DMS114 treated with DMSO at 0.1 percent for 48 hours (cell line): Measurements from ENCODE around the gene KASH5.
A peak's percentile ranks its signal among the peaks of the same experiment; 100 is the strongest.
"Not testable (repeated sequence)": the region's sequence is repeated elsewhere in the genome, so short reads cannot be mapped to it uniquely, and the experiment has no call there.

Source experiments
- DNase-seq: peaks from one replicate; lab custom pipeline; 2025; ENCODE audit not compliant: unreplicated experiment; lab: John Stamatoyannopoulos, UW

KASH5 gene

GRCh38 chr19:49434907-49435583 is 47.0 kb downstream of the KASH5 start:
- no peak for DNase-seq

- no peak for DNase-seq
Observed at GRCh38 chr19:49435670-49436069, 47.6 kb downstream of the KASH5 start.

GRCh38 chr19:49436381-49437017 is 48.5 kb downstream of the KASH5 start:
- DNase-seq: no peak

GRCh38 chr19:49437231-49437630 is 49.2 kb downstream of the KASH5 start:
- no peak for DNase-seq

GRCh38 chr19:49438261-49438660 is 50.2 kb downstream of the KASH5 start:
- DNase-seq: no peak

- DNase-seq: no peak
Observed at GRCh38 chr19:49439836-49440235, 51.8 kb downstream of the KASH5 start.

- no peak for DNase-seq
Observed at GRCh38 chr19:49440439-49441209, 52.6 kb downstream of the KASH5 start.

GRCh38 chr19:49441210-49441959 is 53.3 kb downstream of the KASH5 start, which contains the start of gene SLC17A7:
SLC17A7 (minus strand) TSS chr19:49441527; CDS start chr19:49441379, 148 bp downstream.
- no peak for DNase-seq

GRCh38 chr19:49441960-49442350 is 53.9 kb downstream of the KASH5 start:
- no peak for DNase-seq

GRCh38 chr19:49442354-49442753 is 54.3 kb downstream of the KASH5 start:
- DNase-seq: no peak

- DNase-seq: peak; percentile 49
Observed at GRCh38 chr19:49442771-49443365, 54.8 kb downstream of the KASH5 start.

GRCh38 chr19:49443366-49444099 is 55.5 kb downstream of the KASH5 start:
- DNase-seq: peak; percentile 79

GRCh38 chr19:49444100-49444700 is 56.2 kb downstream of the KASH5 start:
- DNase-seq: not testable (repeated sequence)

GRCh38 chr19:49445997-49446396 is 57.9 kb downstream of the KASH5 start:
- no peak for DNase-seq

GRCh38 chr19:49447485-49448431 is 59.7 kb downstream of the KASH5 start:
- peak; percentile 18 for DNase-seq

GRCh38 chr19:49448432-49448786 is 60.4 kb downstream of the KASH5 start:
- DNase-seq: no peak

GRCh38 chr19:49450405-49450804 is 62.4 kb downstream of the KASH5 start:
- no peak for DNase-seq

- peak; percentile 95 for DNase-seq
Observed at GRCh38 chr19:49451430-49452181, 63.6 kb downstream of the KASH5 start, which contains the start of gene PIH1D1. PIH1D1 (minus strand) TSS chr19:49451814; CDS start chr19:49451574, 240 bp downstream.
